Adipocyte (in vitro differentiated cells): ENCODE data around the gene DND1.

Experiments used
- DNase-seq: peaks from one replicate; pipeline ENCODE4 v3.0.0-alpha.2; 2015; ENCODE audit warnings: low read depth
- H3K27me3 ChIP-seq: replicated peaks from 2 replicates; pipeline ENCODE4 v1.7.0; 2013; ENCODE audit warnings: mild to moderate bottlenecking, low read length, moderate library complexity; ENCODE audit not compliant: control insufficient read depth, insufficient read depth
- H3K36me3 ChIP-seq: 2 replicates; pipeline ENCODE4 v1.7.0; 2013; ENCODE audit warnings: low read length, mild to moderate bottlenecking, moderate library complexity; ENCODE audit not compliant: control insufficient read depth, insufficient read depth, severe bottlenecking
- H3K4me1 ChIP-seq: 2 replicates; pipeline ENCODE4 v1.7.0; 2013; ENCODE audit warnings: mild to moderate bottlenecking, low read length, moderate library complexity; ENCODE audit not compliant: control insufficient read depth, insufficient read depth
- H3K4me3 ChIP-seq: 2 replicates; pipeline ENCODE4 v1.7.0; 2013; ENCODE audit warnings: mild to moderate bottlenecking, low read length, moderate library complexity
- H3K9ac ChIP-seq: 2 replicates; pipeline ENCODE4 v1.7.0; 2013; ENCODE audit warnings: mild to moderate bottlenecking, low read length, moderate library complexity
- H3K9me3 ChIP-seq: 2 replicates; pipeline ENCODE4 v1.7.0; 2013; ENCODE audit warnings: mild to moderate bottlenecking, low read length, moderate library complexity; ENCODE audit not compliant: control insufficient read depth

DND1 gene

GRCh38 chr5:140635291-140636257 lies 37.8 kb downstream of the DND1 start:
- Histone ChIP-seq H3K9me3 (no peaks in the 10 kb centered on the region), H3K4me3 (no peak overlapping the region), H3K36me3 (no peaks in the 10 kb centered on the region), H3K9ac (no peak overlapping the region), H3K27me3 (no peaks in the 10 kb centered on the region), H3K4me1 (peaks cover 42% of the 10 kb centered on the region)
- DNase-seq: no peak

- no peak for DNase-seq
- no peaks in the 10 kb centered on the region for H3K9me3 ChIP-seq
- H3K36me3 ChIP-seq: no peaks in the 10 kb centered on the region
- H3K4me3 ChIP-seq: no peak overlapping the region
- peaks cover 36% of the 10 kb centered on the region for H3K4me1 ChIP-seq
- no peak overlapping the region for H3K9ac ChIP-seq
- no peaks in the 10 kb centered on the region for H3K27me3 ChIP-seq
These were observed 39.3 kb downstream of the DND1 start for GRCh38 chr5:140634103-140634502.

- Histone ChIP-seq H3K9ac (no peak overlapping the region), H3K4me1 (peaks cover 32% of the 10 kb centered on the region), H3K9me3 (no peaks in the 10 kb centered on the region), H3K4me3 (peak overlapping the region; percentile 76), H3K27me3 (no peaks in the 10 kb centered on the region), H3K36me3 (no peaks in the 10 kb centered on the region)
- no peak for DNase-seq
These were observed 39.9 kb downstream of the DND1 start for GRCh38 chr5:140633501-140633900.

GRCh38 chr5:140633021-140633471 lies 40.3 kb downstream of the DND1 start, which contains the start of gene CD14:
Gene CD14 (minus strand): TSS chr5:140633175. CDS start chr5:140633071, 104 bp downstream.
- Histone ChIP-seq H3K27me3 (no peaks in the 10 kb centered on the region), H3K9me3 (peaks cover 4% of the 10 kb centered on the region), H3K9ac (peak within 1 kb of the TSS; percentile 59), H3K36me3 (no peaks in the 10 kb centered on the region), H3K4me3 (peak within 1 kb of the TSS; percentile 76), H3K4me1 (peaks cover 32% of the 10 kb centered on the region)
- peak; percentile 60 for DNase-seq

GRCh38 chr5:140632366-140633020 lies 40.9 kb downstream of the DND1 start:
- peak; percentile 63 for DNase-seq
- H3K9me3 ChIP-seq: peaks cover 10% of the 10 kb centered on the region

GRCh38 chr5:140631831-140632365 lies 41.5 kb downstream of the DND1 start:
- Histone ChIP-seq H3K27me3 (no peaks in the 10 kb centered on the region), H3K9me3 (peaks cover 12% of the 10 kb centered on the region), H3K36me3 (no peaks in the 10 kb centered on the region), H3K9ac (peak overlapping the region; percentile 59), H3K4me3 (peak overlapping the region; percentile 76), H3K4me1 (peaks cover 32% of the 10 kb centered on the region)
- no peak for DNase-seq

More at GRCh38 chr5:140632366-140633020, 40.9 kb downstream of the DND1 start:
- no peaks in the 10 kb centered on the region for H3K27me3 ChIP-seq
- peak overlapping the region; percentile 59 for H3K9ac ChIP-seq
- no peaks in the 10 kb centered on the region for H3K36me3 ChIP-seq
- peaks cover 32% of the 10 kb centered on the region for H3K4me1 ChIP-seq
- peak overlapping the region; percentile 76 for H3K4me3 ChIP-seq

GRCh38 chr5:140631036-140631417 lies 42.3 kb downstream of the DND1 start:
- no peaks in the 10 kb centered on the region for H3K36me3 ChIP-seq
- no peaks in the 10 kb centered on the region for H3K27me3 ChIP-seq
- peaks cover 32% of the 10 kb centered on the region for H3K4me1 ChIP-seq
- H3K4me3 ChIP-seq: no peak overlapping the region
- no peak for DNase-seq
- H3K9ac ChIP-seq: no peak overlapping the region
- H3K9me3 ChIP-seq: peaks cover 12% of the 10 kb centered on the region

- no peaks in the 10 kb centered on the region for H3K27me3 ChIP-seq
- H3K36me3 ChIP-seq: no peaks in the 10 kb centered on the region
- peak; percentile 18 for DNase-seq
- H3K9ac ChIP-seq: no peak overlapping the region
- H3K4me1 ChIP-seq: peaks cover 32% of the 10 kb centered on the region
- no peak overlapping the region for H3K4me3 ChIP-seq
- H3K9me3 ChIP-seq: peaks cover 12% of the 10 kb centered on the region
These were observed 42.9 kb downstream of the DND1 start for GRCh38 chr5:140630292-140631035.

- Histone ChIP-seq H3K27me3 (no peaks in the 10 kb centered on the region), H3K4me3 (no peak overlapping the region), H3K9ac (no peak overlapping the region), H3K4me1 (peaks cover 28% of the 10 kb centered on the region), H3K36me3 (no peaks in the 10 kb centered on the region), H3K9me3 (peaks cover 12% of the 10 kb centered on the region)
- DNase-seq: no peak
These were observed 44.7 kb downstream of the DND1 start for GRCh38 chr5:140628711-140629110.

- no peak for DNase-seq
- Histone ChIP-seq H3K9ac (no peak overlapping the region), H3K4me3 (no peak overlapping the region), H3K36me3 (no peaks in the 10 kb centered on the region), H3K9me3 (peaks cover 12% of the 10 kb centered on the region), H3K27me3 (no peaks in the 10 kb centered on the region), H3K4me1 (peaks cover 22% of the 10 kb centered on the region)
These were observed 45.4 kb downstream of the DND1 start for GRCh38 chr5:140627972-140628371.
